Measurements from ENCODE around the gene RLN3. TPM values are rescaled to one million over a fixed set of nuclear protein-coding genes. Genes with fewer than 3 reads are reported as not detected.

RLN3 gene
- total and polyA plus RNA-seq, 2 experiments from 2014 or later = not detected

GRCh38 chr19:13985771-13986347 is 42.1 kb upstream of the RLN3 start:
- H3K27me3 Mint-ChIP-seq (ENCODE audit: insufficient read depth, low read depth, poor library complexity) = peaks cover 31% of the 10 kb centered on the region
- peak; percentile 56 for DNase-seq (ENCODE audit: low spot score)
- no peaks in the 10 kb centered on the region; the same call in 2 of the 3 replicates for H3K9me3 Mint-ChIP-seq
- peaks cover 54% of the 10 kb centered on the region for H3K4me1 Mint-ChIP-seq
- TF ChIP-seq CREB1 (CRISPR knock-in tag; IDR thresholded peaks at IDR 0.05; ENCODE audit: low read depth) = no peak
- TF ChIP-seq ZNF462 (CRISPR knock-in tag; IDR thresholded peaks at IDR 0.05) = no peak
- Histone ChIP-seq H2AFZ (peak overlapping the region; percentile 18), H3K4me2 (peak overlapping the region; percentile 78), H3K4me3 (peak overlapping the region; percentile 39), H3K27ac (ENCODE audit: low read depth) (peak overlapping the region; percentile 92), H3K79me2 (replicated peaks; ENCODE audit: insufficient read depth) (no peaks in the 10 kb centered on the region), H3K36me3 (ENCODE audit: insufficient read depth) (no peaks in the 10 kb centered on the region), H3K9me2 (ENCODE audit: insufficient read depth) (no peaks in the 10 kb centered on the region), H3F3A (replicated peaks; ENCODE audit: low read depth) (peaks cover 13% of the 10 kb centered on the region), H4K20me1 (replicated peaks; ENCODE audit: insufficient read depth) (no peaks in the 10 kb centered on the region), H3K27me3 (ENCODE audit: insufficient read depth) (no peaks in the 10 kb centered on the region), H3K4me1 (ENCODE audit: insufficient read depth) (peaks cover 44% of the 10 kb centered on the region)
- peak overlapping the region; percentile 7; the same call in 2 of the 3 replicates for H3K4me3 Mint-ChIP-seq
- peaks cover 16% of the 10 kb centered on the region; the same call in 2 of the 3 replicates for H3K36me3 Mint-ChIP-seq (ENCODE audit: low read depth)
- H3K27ac Mint-ChIP-seq = peak overlapping the region; percentile 59
- ATAC-seq = peak; percentile 62

GRCh38 chr19:13986348-13986904 is 41.5 kb upstream of the RLN3 start:
- Histone ChIP-seq H3K27ac (ENCODE audit: low read depth) (peak overlapping the region; percentile 92), H4K20me1 (replicated peaks; ENCODE audit: insufficient read depth) (no peaks in the 10 kb centered on the region), H3K9me2 (ENCODE audit: insufficient read depth) (no peaks in the 10 kb centered on the region), H3K4me1 (ENCODE audit: insufficient read depth) (peaks cover 44% of the 10 kb centered on the region), H2AFZ (peak overlapping the region; percentile 18; the same call in 1 of the 2 replicates), H3K4me2 (peak overlapping the region; percentile 78), H3K79me2 (replicated peaks; ENCODE audit: insufficient read depth) (no peaks in the 10 kb centered on the region), H3K4me3 (peak overlapping the region; percentile 39), H3K27me3 (ENCODE audit: insufficient read depth) (no peaks in the 10 kb centered on the region), H3F3A (replicated peaks; ENCODE audit: low read depth) (peaks cover 15% of the 10 kb centered on the region), H3K36me3 (ENCODE audit: insufficient read depth) (no peaks in the 10 kb centered on the region)
- H3K9me3 Mint-ChIP-seq = no peaks in the 10 kb centered on the region; the same call in 2 of the 3 replicates
- DNase-seq (ENCODE audit: low spot score) (peak; percentile 85), ATAC-seq (peak; percentile 66)
- TF ChIP-seq STAT1 (IDR thresholded peaks at IDR 0.05; ENCODE audit: unreplicated experiment) (no peak), ETS1 (IDR thresholded peaks at IDR 0.05) (0 out of 2 replicates have a peak, but pooled peaks have one; percentile 17), ZNF114 (CRISPR knock-in tag; IDR thresholded peaks at IDR 0.05) (no peak), POLR2AphosphoS5 (IDR thresholded peaks at IDR 0.05; ENCODE audit: low read depth) (peak; percentile 38), CTCF (conservative IDR thresholded peaks at IDR 0.05; ENCODE audit: low read depth in 2 of 2) (no peak), EZH2 (IDR thresholded peaks at IDR 0.05; ENCODE audit: low read depth, unreplicated experiment) (no peak)
- H3K36me3 Mint-ChIP-seq (ENCODE audit: low read depth) = peaks cover 16% of the 10 kb centered on the region; the same call in 2 of the 3 replicates
- peak overlapping the region; percentile 59 for H3K4me3 Mint-ChIP-seq
- no peak overlapping the region; the same call in none of the 2 replicates for H3K27ac Mint-ChIP-seq
- H3K4me1 Mint-ChIP-seq = peaks cover 54% of the 10 kb centered on the region
- peaks cover 31% of the 10 kb centered on the region for H3K27me3 Mint-ChIP-seq (ENCODE audit: insufficient read depth, low read depth, poor library complexity)
